Transverse colon (tissue), 4 donors: ENCODE data around the gene LPAR1.

ENCODE experiments used
- CTCF ChIP-seq, 5 experiments: fragments of 200-600 bp in 3 of 5; fragments of 450-650 bp in 2 of 5; sonication (generic) in 3 of 5; IDR thresholded peaks; 1 replicate in 2 of 5; 2 replicates in 3 of 5; pipeline ENCODE4 v1.5.1; 2016 to 2017; ENCODE audit warnings: antibody characterized with exemption in 5 of 5, inconsistent platforms in 3 of 5, mild to moderate bottlenecking in 2 of 5, moderate library complexity in 1 of 5
- EP300 ChIP-seq: sonication (generic); formaldehyde crosslinking; IDR thresholded peaks from one replicate; pipeline ENCODE4 v1.6.1; 2017; ENCODE audit warnings: antibody characterized with exemption, low read depth
- POLR2A ChIP-seq: fragments of 450-650 bp; IDR thresholded peaks from one replicate; pipeline ENCODE4 v1.6.1; 2016; ENCODE audit warnings: antibody characterized with exemption, mild to moderate bottlenecking, moderate library complexity
- POLR2AphosphoS5 ChIP-seq, 3 donors: sonication (generic); formaldehyde crosslinking; IDR thresholded peaks; one replicate each; pipeline ENCODE4 v1.6.1; 2016; ENCODE audit warnings: antibody characterized with exemption in 3 of 3

DNA sequence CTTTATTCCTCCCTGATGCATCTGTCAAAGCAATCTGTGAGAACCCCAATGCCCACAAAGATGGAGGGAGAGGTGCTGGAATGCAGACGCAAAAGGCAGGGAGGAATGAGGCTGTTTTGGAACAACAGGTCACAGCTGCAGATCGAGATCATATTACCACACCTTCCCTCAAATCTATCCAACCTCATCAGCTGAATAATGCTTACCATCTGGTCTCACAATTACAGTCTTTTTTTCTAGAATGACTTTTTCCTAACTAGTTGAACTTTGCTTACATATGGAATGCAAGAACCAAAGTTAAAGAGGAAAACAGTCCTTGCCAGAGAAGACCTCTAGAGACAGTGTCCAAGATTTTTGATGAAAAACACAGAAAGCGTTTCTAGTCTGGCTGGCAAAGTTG, 158.1 kb downstream of the LPAR1 start:
- TF ChIP-seq POLR2A (no peak), POLR2AphosphoS5 (IDR thresholded peaks at IDR 0.05) (no peak), CTCF (IDR thresholded peaks at IDR 0.05) (no peak), EP300 (no peak)
